ENCODE results near the gene DMRT1. TPM values are rescaled to one million over a fixed set of nuclear protein-coding genes. Genes with fewer than 3 reads are reported as not detected.

Gene DMRT1
- total RNA-seq, 1 experiment from 2014 or later, result 0.21 TPM

- H3K4me3 ChIP-seq (ENCODE audit: insufficient read depth, low read depth, low read length), result no peak overlapping the region
- peaks cover 80% of the 10 kb centered on the region for H3K27me3 ChIP-seq (ENCODE audit: control insufficient read depth, insufficient read depth, low read length)
- DNase-seq, result peak; percentile 78
- no peaks in the 10 kb centered on the region for H3K36me3 ChIP-seq (replicated peaks; ENCODE audit: control insufficient read depth, insufficient read depth, low read length)
Measured at GRCh38 chr9:967436-967835, 125.9 kb downstream of the DMRT1 start.

GRCh38 chr9:967903-968641 lies 126.6 kb downstream of the DMRT1 start:
- H3K36me3 ChIP-seq (replicated peaks; ENCODE audit: control insufficient read depth, insufficient read depth, low read length), result no peaks in the 10 kb centered on the region
- DNase-seq, result peak; percentile 73
- H3K27me3 ChIP-seq (ENCODE audit: control insufficient read depth, insufficient read depth, low read length), result peaks cover 84% of the 10 kb centered on the region
- no peak overlapping the region for H3K4me3 ChIP-seq (ENCODE audit: insufficient read depth, low read depth, low read length)

- peaks cover 97% of the 10 kb centered on the region for H3K27me3 ChIP-seq (ENCODE audit: control insufficient read depth, insufficient read depth, low read length)
- DNase-seq, result peak; percentile 79
- peak overlapping the region; percentile 20; the same call in 1 of the 2 replicates for H3K4me3 ChIP-seq (ENCODE audit: insufficient read depth, low read depth, low read length)
- no peaks in the 10 kb centered on the region for H3K36me3 ChIP-seq (replicated peaks; ENCODE audit: control insufficient read depth, insufficient read depth, low read length)
Measured at GRCh38 chr9:969310-970150, 128.0 kb downstream of the DMRT1 start.

GRCh38 chr9:970151-970996 lies 128.9 kb downstream of the DMRT1 start:
- H3K27me3 ChIP-seq (ENCODE audit: control insufficient read depth, insufficient read depth, low read length), result peaks cover 98% of the 10 kb centered on the region
- DNase-seq, result peak; percentile 88
- H3K4me3 ChIP-seq (ENCODE audit: insufficient read depth, low read depth, low read length), result peak overlapping the region; percentile 20; the same call in 1 of the 2 replicates
- no peaks in the 10 kb centered on the region for H3K36me3 ChIP-seq (replicated peaks; ENCODE audit: control insufficient read depth, insufficient read depth, low read length)

GRCh38 chr9:971901-972500 lies 130.5 kb downstream of the DMRT1 start:
- Histone ChIP-seq H3K4me3 (ENCODE audit: insufficient read depth, low read depth, low read length) (peak overlapping the region; percentile 48), H3K27me3 (ENCODE audit: control insufficient read depth, insufficient read depth, low read length) (peaks cover 97% of the 10 kb centered on the region), H3K36me3 (replicated peaks; ENCODE audit: control insufficient read depth, insufficient read depth, low read length) (no peaks in the 10 kb centered on the region)
- DNase-seq, result peak; percentile 98

- DNase-seq, result peak; percentile 75
- Histone ChIP-seq H3K4me3 (ENCODE audit: insufficient read depth, low read depth, low read length) (peak overlapping the region; percentile 48), H3K27me3 (ENCODE audit: control insufficient read depth, insufficient read depth, low read length) (peaks cover 98% of the 10 kb centered on the region), H3K36me3 (replicated peaks; ENCODE audit: control insufficient read depth, insufficient read depth, low read length) (no peaks in the 10 kb centered on the region)
Measured at GRCh38 chr9:972501-973294, 131.2 kb downstream of the DMRT1 start.

GRCh38 chr9:973295-973834 lies 131.9 kb downstream of the DMRT1 start:
- Histone ChIP-seq H3K4me3 (ENCODE audit: insufficient read depth, low read depth, low read length) (no peak overlapping the region), H3K27me3 (ENCODE audit: control insufficient read depth, insufficient read depth, low read length) (peaks cover 99% of the 10 kb centered on the region), H3K36me3 (replicated peaks; ENCODE audit: control insufficient read depth, insufficient read depth, low read length) (no peaks in the 10 kb centered on the region)
- no peak for DNase-seq

GRCh38 chr9:974031-974995 lies 132.8 kb downstream of the DMRT1 start:
- Histone ChIP-seq H3K36me3 (replicated peaks; ENCODE audit: control insufficient read depth, insufficient read depth, low read length) (no peaks in the 10 kb centered on the region), H3K4me3 (ENCODE audit: insufficient read depth, low read depth, low read length) (no peak overlapping the region), H3K27me3 (ENCODE audit: control insufficient read depth, insufficient read depth, low read length) (peaks cover 99% of the 10 kb centered on the region)
- no peak for DNase-seq

GRCh38 chr9:974996-975739 lies 133.7 kb downstream of the DMRT1 start:
- H3K27me3 ChIP-seq (ENCODE audit: control insufficient read depth, insufficient read depth, low read length), result peaks cover 99% of the 10 kb centered on the region
- no peak overlapping the region for H3K4me3 ChIP-seq (ENCODE audit: insufficient read depth, low read depth, low read length)
- H3K36me3 ChIP-seq (replicated peaks; ENCODE audit: control insufficient read depth, insufficient read depth, low read length), result no peaks in the 10 kb centered on the region
- DNase-seq, result peak; percentile 49

- Histone ChIP-seq H3K36me3 (replicated peaks; ENCODE audit: control insufficient read depth, insufficient read depth, low read length) (no peaks in the 10 kb centered on the region), H3K27me3 (ENCODE audit: control insufficient read depth, insufficient read depth, low read length) (peaks cover 98% of the 10 kb centered on the region), H3K4me3 (ENCODE audit: insufficient read depth, low read depth, low read length) (peak overlapping the region; percentile 32; the same call in 1 of the 2 replicates)
- DNase-seq, result peak; percentile 24
Measured at GRCh38 chr9:975740-976257, 134.3 kb downstream of the DMRT1 start.

GRCh38 chr9:976258-976942 lies 134.9 kb downstream of the DMRT1 start, which contains the start of gene DMRT3:
Gene DMRT3 (plus strand): TSS chr9:976655. CDS start chr9:977002, 347 bp downstream.
- DNase-seq, result peak; percentile 94
- peaks cover 98% of the 10 kb centered on the region for H3K27me3 ChIP-seq (ENCODE audit: control insufficient read depth, insufficient read depth, low read length)
- H3K4me3 ChIP-seq (ENCODE audit: insufficient read depth, low read depth, low read length), result peak within 1 kb of the TSS; percentile 32
- H3K36me3 ChIP-seq (replicated peaks; ENCODE audit: control insufficient read depth, insufficient read depth, low read length), result no peaks in the 10 kb centered on the region
